Right cardiac atrium (tissue), 5 donors: ENCODE data around the gene KCNA1. TPM values are rescaled to one million over a fixed set of nuclear protein-coding genes. Genes with fewer than 3 reads are reported as not detected.

ENCODE experiments used
- ATAC-seq, 2 donors: fragments of 200-7000 bp; cut with Tn5 transposase; one replicate each; pipeline versions ENCODE4 v1.8.0 to v1.9.1; 2020; ENCODE audit warnings: moderate library complexity in 2 of 2, mild to moderate bottlenecking in 1 of 2
- DNase-seq, 3 donors: peaks; one replicate each; pipeline ENCODE4 v3.0.0-alpha.2; 2020
- H3K27ac ChIP-seq: one replicate; pipeline ENCODE4 v1.5.1; 2013; ENCODE audit warnings: mild to moderate bottlenecking, low read length, control low read depth, moderate library complexity
- H3K27me3 ChIP-seq: one replicate; pipeline ENCODE4 v1.6.1; 2013; ENCODE audit not compliant: control insufficient read depth, insufficient read depth
- H3K4me1 ChIP-seq: one replicate; pipeline ENCODE4 v1.6.1; 2013; ENCODE audit warnings: low read length; ENCODE audit not compliant: control insufficient read depth, insufficient read depth
- H3K4me3 ChIP-seq: one replicate; pipeline ENCODE4 v1.5.1; 2013; ENCODE audit warnings: low read length, control low read depth
- H3K9me3 ChIP-seq: one replicate; pipeline ENCODE4 v1.6.1; 2013; ENCODE audit warnings: low read length; ENCODE audit not compliant: control insufficient read depth
- WGBS: extraction: QIAGEN DNeasy Blood & Tissue Kit; methylation state at CpG from one replicate; pipeline ENCODE4 v1.1.7; 2013; 5-methylcytosine and 5-hydroxymethylcytosine counted together
- intact Hi-C, 4 donors: fragments of 100-400 bp; cut with DNase I; formaldehyde crosslinking; loops; one replicate each; pipeline versions ENCODE4 v1.11.0 to v1.14.0; 2022 to 2023
- polyA plus RNA-seq: library from polyadenylated mRNA; stranded (reverse); fragments of 200-250 nt; gene quantifications from one replicate; pipeline ENCODE4 v1.2.3, GENCODE V29; 2013
- total RNA-seq, 4 donors: library from RNA; stranded (reverse); fragmentation: NEBNext Ultra II Directional; extraction: Animal tissue kit (Norgen Biotek cat#: 25700); gene quantifications; one replicate each; pipeline ENCODE4 v1.2.1, GENCODE V29; 2021
- donor health status: healthy with polysubstance abuse.
- donor health status: DM: no; HTN: yes; CAD: no.
- donor health status: DM: no; HTN: no; CAD: no.
- donor health status: DM: no; HTN: yes; CAD: no; lungs with severe emphysema.
- donor health status: DM: yes; HTN: yes; CAD: no.

The KCNA1 gene
- total and polyA plus RNA-seq, 5 donors: 0.03 to 0.06 TPM; not detected in 3

DNA sequence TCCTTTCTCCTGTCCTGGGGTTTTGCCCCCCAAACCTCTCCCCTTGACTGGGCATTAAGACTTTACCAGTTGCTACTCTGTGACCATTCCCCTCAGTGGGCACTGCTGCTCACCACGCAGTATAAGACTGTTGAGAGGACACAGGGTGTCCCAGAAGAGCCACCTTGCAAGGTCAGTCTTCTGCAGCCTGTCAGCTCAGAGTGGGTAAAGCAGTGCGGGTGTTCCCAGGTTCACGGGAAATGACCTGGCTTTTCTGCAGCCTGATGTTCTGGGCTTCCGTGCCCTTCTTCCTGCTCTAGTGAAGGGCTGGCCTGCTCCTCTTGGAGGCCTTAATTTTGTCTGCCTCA is 34.2 kb downstream of the KCNA1 start:
- 77% methylated on average over 4 of the region's 4 CpGs for WGBS
- ATAC-seq: no peak
- H3K4me3 ChIP-seq: no peak overlapping the region

DNA sequence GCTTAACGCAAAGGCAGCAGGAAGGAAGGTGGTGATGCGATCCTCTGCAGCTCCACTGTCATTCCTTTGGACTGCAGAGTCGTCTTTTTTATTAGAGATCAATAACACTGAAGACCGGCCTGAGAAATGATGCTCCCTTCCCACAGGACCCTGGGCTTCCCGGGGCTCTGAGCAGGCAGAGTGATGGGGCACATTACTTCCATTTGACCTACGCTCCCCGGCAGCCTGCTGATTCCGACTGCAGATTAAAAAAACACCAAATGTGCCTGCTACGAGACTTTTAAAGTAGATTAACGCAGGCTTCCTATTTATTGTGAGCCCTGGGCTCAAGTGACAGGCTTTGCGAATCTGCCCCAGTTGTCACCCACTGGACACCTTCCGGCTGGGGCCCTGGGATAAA is 37.5 kb downstream of the KCNA1 start:
- Histone ChIP-seq H3K27ac (no peak overlapping the region), H3K4me3 (no peak overlapping the region), H3K27me3 (no peaks in the 10 kb centered on the region), H3K9me3 (no peaks in the 10 kb centered on the region), H3K4me1 (no peaks in the 10 kb centered on the region)
- DNase-seq (no peak), ATAC-seq (no peak)
- 69% methylated on average over 12 of the region's 12 CpGs for WGBS
- intact Hi-C loops: no loop called here

More for the DNA sequence above, 34.2 kb downstream of the KCNA1 start:
- DNase-seq: no peak
- intact Hi-C loops: no loop called here
- no peaks in the 10 kb centered on the region for H3K9me3 ChIP-seq
- no peak overlapping the region for H3K27ac ChIP-seq
- H3K27me3 ChIP-seq: no peaks in the 10 kb centered on the region
- H3K4me1 ChIP-seq: no peaks in the 10 kb centered on the region

DNA sequence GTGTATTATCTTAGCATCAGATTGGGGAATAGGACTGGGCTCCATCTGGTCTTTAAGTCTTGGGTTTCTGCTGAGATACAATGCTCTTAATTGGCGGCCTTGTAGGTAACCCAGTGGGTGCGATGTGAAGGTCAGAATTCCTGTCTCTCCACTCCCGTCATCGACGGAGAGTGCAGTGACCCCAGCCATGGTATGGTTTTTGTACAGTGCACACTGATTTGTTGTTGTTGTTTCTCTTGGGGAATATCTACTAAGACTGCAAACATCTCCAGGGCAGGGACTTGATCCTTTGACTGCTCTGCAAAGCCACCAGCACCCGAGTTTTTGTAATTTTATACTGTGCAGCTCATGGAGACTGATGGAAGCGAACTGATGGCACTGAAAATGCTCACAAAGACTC is 41.4 kb downstream of the KCNA1 start:
- Histone ChIP-seq H3K27ac (no peak overlapping the region), H3K4me1 (no peaks in the 10 kb centered on the region), H3K27me3 (peaks cover 4% of the 10 kb centered on the region), H3K4me3 (no peak overlapping the region), H3K9me3 (no peaks in the 10 kb centered on the region)
- ATAC-seq: no peak
- DNase-seq: no peak
- 89% methylated on average over 7 of the region's 7 CpGs for WGBS
- intact Hi-C loops: no loop called here

DNA sequence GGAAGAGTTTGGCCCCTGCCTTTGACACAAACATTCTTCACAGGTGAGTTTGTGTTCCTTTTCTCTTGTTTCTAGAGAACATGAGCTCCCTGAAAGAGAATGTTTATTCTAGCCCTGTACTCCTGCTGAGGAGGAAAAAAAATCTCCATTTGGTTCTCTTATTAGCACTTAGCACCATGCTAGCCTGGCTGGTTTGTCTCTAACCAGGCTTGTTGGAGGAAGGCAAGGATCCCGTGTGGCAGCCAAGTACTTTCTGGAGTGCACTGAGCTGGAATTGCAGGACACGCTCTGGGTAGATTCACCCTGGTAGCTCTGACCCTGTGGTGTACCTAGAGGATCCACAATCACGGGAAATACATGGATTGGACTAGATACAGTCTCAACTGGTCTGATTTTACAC is 41.9 kb downstream of the KCNA1 start:
- Histone ChIP-seq H3K4me3 (no peak overlapping the region), H3K4me1 (no peaks in the 10 kb centered on the region), H3K27ac (no peak overlapping the region), H3K9me3 (no peaks in the 10 kb centered on the region), H3K27me3 (peaks cover 4% of the 10 kb centered on the region)
- DNase-seq (no peak), ATAC-seq (no peak)
- WGBS: 78% methylated on average over 3 of the region's 3 CpGs
- intact Hi-C loops: no loop called here

DNA sequence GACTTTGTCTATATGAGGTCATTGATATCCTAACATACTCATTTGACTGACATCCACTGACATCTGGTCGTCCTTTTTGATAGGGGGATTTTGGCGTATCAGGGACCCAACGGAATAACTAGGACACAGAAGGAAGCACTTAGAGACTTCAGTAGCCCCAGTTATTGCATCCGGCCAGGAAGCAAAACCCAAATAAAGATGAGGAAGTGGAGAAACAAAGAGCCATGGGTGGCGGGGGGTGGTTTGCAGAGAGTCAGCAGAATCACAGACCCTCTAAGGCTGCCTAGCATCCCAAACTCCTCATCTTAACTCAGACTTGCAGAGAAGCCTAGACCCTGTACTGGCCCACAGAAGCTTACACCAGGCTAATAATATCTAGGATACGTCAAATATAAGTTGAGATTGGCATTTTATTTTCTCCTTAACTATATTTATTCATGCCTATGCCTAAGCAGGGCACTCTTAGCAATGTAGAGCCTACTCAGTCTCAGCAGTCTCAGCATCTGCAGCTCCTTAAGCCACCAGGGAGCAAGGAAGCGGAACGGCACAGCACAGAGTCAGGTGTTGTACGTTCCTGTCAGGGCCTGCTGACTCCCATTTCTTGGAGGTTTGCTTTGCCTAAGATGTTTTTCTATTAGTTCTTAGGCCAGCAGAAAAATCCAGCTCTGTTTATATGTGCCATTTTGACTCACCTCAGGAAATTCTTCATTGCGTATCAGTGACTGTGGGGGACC is 45.1 kb downstream of the KCNA1 start:
- 69% methylated on average over 10 of the region's 10 CpGs for WGBS
- Histone ChIP-seq H3K4me3 (no peak overlapping the region), H3K27me3 (peaks cover 4% of the 10 kb centered on the region), H3K4me1 (no peaks in the 10 kb centered on the region), H3K9me3 (no peaks in the 10 kb centered on the region), H3K27ac (no peak overlapping the region)
- no peak for ATAC-seq
- intact Hi-C loops: no loop called here
- DNase-seq: no peak

DNA sequence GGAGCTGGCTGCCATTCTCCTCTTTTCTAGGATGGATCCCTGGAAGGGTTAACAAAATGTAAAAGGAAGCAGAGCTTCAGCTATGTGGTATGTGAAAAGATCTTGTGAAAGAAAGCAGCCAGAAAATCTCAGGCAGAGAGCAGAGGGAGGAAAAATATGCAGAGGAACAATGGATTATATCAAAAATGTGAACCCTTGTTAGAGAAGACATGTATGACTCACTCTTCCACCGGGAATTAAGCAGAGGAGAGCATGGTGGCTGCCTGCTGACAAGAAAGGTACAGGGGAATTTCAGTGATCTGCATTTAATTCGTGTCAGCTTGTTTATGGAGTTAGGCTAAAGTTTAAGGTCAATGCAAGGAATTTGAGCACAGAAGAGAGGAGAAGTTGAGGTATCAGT is 46.3 kb downstream of the KCNA1 start:
- H3K27me3 ChIP-seq: peaks cover 4% of the 10 kb centered on the region
- H3K4me1 ChIP-seq: no peaks in the 10 kb centered on the region
- intact Hi-C loops: no loop called here
- ATAC-seq (no peak), DNase-seq (no peak)
- WGBS: 28% methylated on average over 2 of the region's 2 CpGs
- H3K4me3 ChIP-seq: no peak overlapping the region
- H3K27ac ChIP-seq: no peak overlapping the region
- no peaks in the 10 kb centered on the region for H3K9me3 ChIP-seq

- intact Hi-C loops: no loop called here
- H3K27ac ChIP-seq: no peak overlapping the region
- ATAC-seq: no peak
- no peaks in the 10 kb centered on the region for H3K9me3 ChIP-seq
- no peak for DNase-seq
- peaks cover 4% of the 10 kb centered on the region for H3K27me3 ChIP-seq
- H3K4me3 ChIP-seq: no peak overlapping the region
- no peaks in the 10 kb centered on the region for H3K4me1 ChIP-seq
- 87% methylated on average over 11 of the region's 11 CpGs for whole genome bisulfite sequencing
These were observed 47.3 kb downstream of the KCNA1 start for GRCh38 chr12:4956968-4957367.

GRCh38 chr12:4957761-4958160 is 48.1 kb downstream of the KCNA1 start:
- peaks cover 1% of the 10 kb centered on the region for H3K27me3 ChIP-seq
- no peak overlapping the region for H3K27ac ChIP-seq
- no peak for DNase-seq
- no peak for ATAC-seq
- no peaks in the 10 kb centered on the region for H3K9me3 ChIP-seq
- no peaks in the 10 kb centered on the region for H3K4me1 ChIP-seq
- no peak overlapping the region for H3K4me3 ChIP-seq
- intact Hi-C loops: no loop called here
- WGBS: 59% methylated on average over 5 of the region's 5 CpGs

- H3K4me3 ChIP-seq: no peak overlapping the region
- intact Hi-C loops: no loop called here
- ATAC-seq: no peak
- H3K9me3 ChIP-seq: no peaks in the 10 kb centered on the region
- H3K27ac ChIP-seq: no peak overlapping the region
- WGBS: 78% methylated on average over 6 of the region's 6 CpGs
- no peaks in the 10 kb centered on the region for H3K4me1 ChIP-seq
- no peak for DNase-seq
- no peaks in the 10 kb centered on the region for H3K27me3 ChIP-seq
These were observed 49.1 kb downstream of the KCNA1 start for GRCh38 chr12:4958697-4959375.

GRCh38 chr12:4959381-4959780 is 49.7 kb downstream of the KCNA1 start:
- WGBS: 91% methylated on average over 4 of the region's 4 CpGs
- H3K4me1 ChIP-seq: no peaks in the 10 kb centered on the region
- DNase-seq (no peak), ATAC-seq (no peak)
- H3K27me3 ChIP-seq: no peaks in the 10 kb centered on the region
- no peaks in the 10 kb centered on the region for H3K9me3 ChIP-seq
- no peak overlapping the region for H3K4me3 ChIP-seq
- no peak overlapping the region for H3K27ac ChIP-seq
- intact Hi-C loops: no loop called here

- Histone ChIP-seq H3K27ac (no peak overlapping the region), H3K27me3 (no peaks in the 10 kb centered on the region), H3K4me3 (peak overlapping the region; percentile 13), H3K9me3 (no peaks in the 10 kb centered on the region), H3K4me1 (no peaks in the 10 kb centered on the region)
- DNase-seq: peak; percentile 12 to 44 (median 43)
- ATAC-seq: peak; percentile 47 to 66
- intact Hi-C loops: no loop called here
- 39% methylated on average over 13 of the region's 13 CpGs for WGBS
These were observed 50.3 kb downstream of the KCNA1 start for GRCh38 chr12:4960030-4960429.
